ENCODE measurements around the gene BTBD2. TPM values are rescaled to one million over a fixed set of nuclear protein-coding genes. Genes with fewer than 3 reads are reported as not detected.
"Not testable (repeated sequence)": the region's sequence is repeated elsewhere in the genome, so short reads cannot be mapped to it uniquely, and the experiment has no call there.

BTBD2 gene
- total RNA-seq, 4 donors from 2014 or later: 85.0 to 99.3 (median 94.9) TPM

DNA sequence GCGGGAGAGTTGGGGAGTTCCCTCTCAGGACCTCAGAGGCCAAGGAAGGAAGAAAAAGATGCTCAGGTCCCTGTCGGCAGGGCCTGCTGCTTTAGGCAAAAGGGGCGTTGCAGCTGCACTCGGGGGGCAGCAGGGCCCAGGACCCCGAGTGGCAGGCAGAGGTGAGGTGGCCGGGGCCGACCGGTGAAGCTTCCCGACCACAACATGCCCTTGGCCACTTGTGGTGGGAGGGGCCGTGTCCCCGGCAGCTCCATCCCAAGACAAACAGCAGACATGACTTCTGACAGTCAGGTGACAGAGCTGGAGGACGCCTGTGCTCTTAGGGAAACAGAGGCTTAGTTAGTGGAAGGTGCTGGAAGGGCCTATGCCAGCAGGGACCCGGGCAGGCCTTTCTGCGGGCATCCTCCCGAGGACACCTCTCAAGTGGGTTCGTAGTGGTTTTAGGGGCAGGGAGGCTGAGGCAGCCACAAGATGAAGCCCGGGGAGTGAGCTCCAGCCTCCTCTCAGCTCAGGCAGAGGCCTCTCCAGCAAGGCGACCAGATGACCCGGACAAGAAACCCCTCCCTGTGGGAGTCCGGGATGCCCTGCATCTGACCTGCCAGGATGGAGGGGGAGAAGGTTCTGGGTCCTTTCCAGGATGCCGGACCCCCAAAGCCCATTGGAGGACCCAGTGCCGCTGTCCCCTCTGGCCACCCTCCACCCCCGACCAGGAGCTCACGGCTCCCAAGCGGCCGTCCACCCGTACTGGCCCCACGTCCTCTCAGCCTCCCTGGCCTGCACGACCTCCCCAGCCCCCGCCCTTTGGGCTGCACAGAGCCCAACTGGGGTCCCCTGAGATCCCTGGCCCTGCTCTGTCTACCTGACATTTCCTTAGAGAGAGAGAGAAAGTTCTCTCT lies 24.2 kb downstream of the BTBD2 start:
- WGBS, 2 donors: 89 to 92% methylated on average over 28 to 30 of the region's 30 CpGs
- DNase-seq (ENCODE audit: low spot score in 2 of 2): no peak
- no peak for TF ChIP-seq POLR2A (IDR thresholded peaks at IDR 0.05)
- TF ChIP-seq, protein P1, sequence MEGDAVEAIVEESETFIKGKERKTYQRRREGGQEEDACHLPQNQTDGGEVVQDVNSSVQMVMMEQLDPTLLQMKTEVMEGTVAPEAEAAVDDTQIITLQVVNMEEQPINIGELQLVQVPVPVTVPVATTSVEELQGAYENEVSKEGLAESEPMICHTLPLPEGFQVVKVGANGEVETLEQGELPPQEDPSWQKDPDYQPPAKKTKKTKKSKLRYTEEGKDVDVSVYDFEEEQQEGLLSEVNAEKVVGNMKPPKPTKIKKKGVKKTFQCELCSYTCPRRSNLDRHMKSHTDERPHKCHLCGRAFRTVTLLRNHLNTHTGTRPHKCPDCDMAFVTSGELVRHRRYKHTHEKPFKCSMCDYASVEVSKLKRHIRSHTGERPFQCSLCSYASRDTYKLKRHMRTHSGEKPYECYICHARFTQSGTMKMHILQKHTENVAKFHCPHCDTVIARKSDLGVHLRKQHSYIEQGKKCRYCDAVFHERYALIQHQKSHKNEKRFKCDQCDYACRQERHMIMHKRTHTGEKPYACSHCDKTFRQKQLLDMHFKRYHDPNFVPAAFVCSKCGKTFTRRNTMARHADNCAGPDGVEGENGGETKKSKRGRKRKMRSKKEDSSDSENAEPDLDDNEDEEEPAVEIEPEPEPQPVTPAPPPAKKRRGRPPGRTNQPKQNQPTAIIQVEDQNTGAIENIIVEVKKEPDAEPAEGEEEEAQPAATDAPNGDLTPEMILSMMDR (IDR thresholded peaks at IDR 0.05): no peak

DNA sequence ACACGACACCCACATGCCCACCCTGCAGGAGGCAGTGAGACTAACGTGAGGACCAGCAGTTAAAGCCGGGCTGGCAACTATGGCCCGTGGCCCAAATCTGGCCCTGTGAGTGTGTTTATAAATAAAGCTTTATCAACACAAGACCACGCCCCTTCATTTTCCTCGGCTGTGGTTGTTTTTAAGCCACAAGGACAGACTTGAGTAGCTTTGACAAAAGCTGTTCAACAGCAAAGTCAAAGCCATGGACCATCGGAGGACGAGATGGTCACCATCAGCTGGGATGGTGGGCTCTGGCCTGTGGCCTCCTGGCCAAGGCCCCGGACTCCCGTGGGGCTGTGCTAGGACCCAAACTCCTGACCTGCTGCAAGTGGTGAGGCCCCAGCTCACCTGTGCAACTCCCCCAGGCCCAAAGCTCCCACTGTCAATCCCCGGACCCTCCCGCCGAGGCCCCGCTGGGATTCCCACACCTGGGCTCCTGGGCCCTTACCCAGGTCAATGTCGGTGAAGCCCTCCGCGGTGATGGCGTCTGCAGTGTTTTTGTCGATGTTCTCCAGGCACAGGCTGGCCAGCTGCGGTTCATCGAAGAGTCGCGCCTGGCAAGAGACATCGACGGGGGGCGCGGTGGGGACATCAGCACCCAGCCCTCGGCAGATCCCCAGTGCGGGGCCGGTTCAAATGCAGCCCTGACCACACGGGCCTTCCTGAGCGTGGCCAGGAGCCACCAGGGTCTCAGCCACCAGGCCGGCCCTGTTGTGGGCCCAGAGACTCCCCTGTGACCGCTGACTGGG lies 25.1 kb downstream of the BTBD2 start:
- TF ChIP-seq, protein P1 (IDR thresholded peaks at IDR 0.05): no peak
- TF ChIP-seq POLR2A (IDR thresholded peaks at IDR 0.05): no peak
- DNase-seq (ENCODE audit: low spot score in 2 of 2): no peak
- 94% methylated on average over 24 to 34 of the region's 34 CpGs for WGBS, 2 donors
- no peak overlapping the region for H3K4me3 ChIP-seq (ENCODE audit: low read depth, poor library complexity, severe bottlenecking)
- intact Hi-C loops (cut with DNase I; ENCODE audit: low total_unique reads): no loop called here

More for the DNA sequence above, 24.2 kb downstream of the BTBD2 start:
- H3K4me3 ChIP-seq (ENCODE audit: low read depth, poor library complexity, severe bottlenecking): no peak overlapping the region
- intact Hi-C loops (cut with DNase I; ENCODE audit: low total_unique reads): no loop called here

DNA sequence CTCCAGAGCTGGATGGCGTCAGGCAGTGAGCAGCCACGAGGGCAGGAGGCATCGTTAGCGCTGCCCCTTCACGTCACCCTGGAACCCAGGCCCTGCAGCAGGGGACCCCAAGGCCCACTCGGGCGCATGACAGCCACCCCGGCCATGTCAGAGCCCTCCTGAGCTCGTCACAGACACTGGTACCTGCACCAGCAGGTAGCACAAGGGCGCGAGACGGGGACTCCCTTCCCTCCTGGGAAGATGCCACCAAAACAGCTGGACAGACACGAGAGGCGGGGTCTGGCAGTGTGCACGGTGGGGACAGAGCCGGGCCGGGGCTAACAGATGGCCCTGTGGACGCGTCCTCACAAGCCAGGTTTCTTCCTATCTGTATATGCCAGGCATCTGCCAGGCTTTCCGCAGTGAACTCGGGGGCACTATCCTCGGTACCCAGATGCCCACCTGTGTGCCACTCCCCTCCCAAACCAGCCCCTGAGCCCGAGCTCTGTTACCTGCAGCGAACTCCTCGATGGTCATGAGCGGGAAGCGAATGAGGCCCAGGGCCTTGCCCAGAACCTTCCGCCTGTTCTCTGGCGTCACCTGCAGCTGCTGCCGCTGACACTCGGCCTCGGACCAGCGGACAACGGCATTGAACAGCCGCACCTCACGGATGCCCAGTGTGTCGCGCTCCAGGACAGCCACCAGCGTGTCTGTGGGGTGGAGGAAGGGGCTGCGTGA lies 25.8 kb downstream of the BTBD2 start:
- no peak for TF ChIP-seq POLR2A (IDR thresholded peaks at IDR 0.05)
- TF ChIP-seq, protein P1 (IDR thresholded peaks at IDR 0.05): no peak
- intact Hi-C loops (cut with DNase I; ENCODE audit: low total_unique reads): no loop called here
- no peak for DNase-seq (ENCODE audit: low spot score in 2 of 2)
- no peak overlapping the region for H3K4me3 ChIP-seq (ENCODE audit: low read depth, poor library complexity, severe bottlenecking)
- 91 to 92% methylated on average over 26 to 39 of the region's 40 CpGs for WGBS, 2 donors

DNA sequence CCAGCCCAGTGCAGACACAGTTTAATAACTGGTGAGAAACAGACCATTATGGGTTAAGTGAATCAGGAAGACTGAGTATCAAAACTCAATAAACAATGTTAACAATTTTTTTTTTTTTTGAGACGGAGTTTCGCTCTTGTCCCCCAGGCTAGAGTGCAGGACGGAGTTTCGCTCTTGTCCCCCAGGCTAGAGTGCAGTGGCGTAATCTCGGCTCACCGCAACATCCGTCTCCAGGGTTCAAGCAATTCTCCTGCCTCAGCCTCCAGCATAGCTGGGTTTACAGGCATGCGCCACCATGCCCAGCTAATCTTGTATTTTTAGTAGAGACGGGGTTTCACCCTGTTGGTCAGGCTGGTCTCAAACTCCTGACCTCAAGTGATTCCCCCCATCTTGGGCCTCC lies 27.1 kb downstream of the BTBD2 start:
- intact Hi-C loops (cut with DNase I; ENCODE audit: low total_unique reads); DNase-seq (ENCODE audit: low spot score in 2 of 2); H3K4me3 ChIP-seq (ENCODE audit: low read depth, poor library complexity, severe bottlenecking): not testable (repeated sequence)
- WGBS, 2 donors: 74 to 82% methylated on average over 10 of the region's 10 CpGs

DNA sequence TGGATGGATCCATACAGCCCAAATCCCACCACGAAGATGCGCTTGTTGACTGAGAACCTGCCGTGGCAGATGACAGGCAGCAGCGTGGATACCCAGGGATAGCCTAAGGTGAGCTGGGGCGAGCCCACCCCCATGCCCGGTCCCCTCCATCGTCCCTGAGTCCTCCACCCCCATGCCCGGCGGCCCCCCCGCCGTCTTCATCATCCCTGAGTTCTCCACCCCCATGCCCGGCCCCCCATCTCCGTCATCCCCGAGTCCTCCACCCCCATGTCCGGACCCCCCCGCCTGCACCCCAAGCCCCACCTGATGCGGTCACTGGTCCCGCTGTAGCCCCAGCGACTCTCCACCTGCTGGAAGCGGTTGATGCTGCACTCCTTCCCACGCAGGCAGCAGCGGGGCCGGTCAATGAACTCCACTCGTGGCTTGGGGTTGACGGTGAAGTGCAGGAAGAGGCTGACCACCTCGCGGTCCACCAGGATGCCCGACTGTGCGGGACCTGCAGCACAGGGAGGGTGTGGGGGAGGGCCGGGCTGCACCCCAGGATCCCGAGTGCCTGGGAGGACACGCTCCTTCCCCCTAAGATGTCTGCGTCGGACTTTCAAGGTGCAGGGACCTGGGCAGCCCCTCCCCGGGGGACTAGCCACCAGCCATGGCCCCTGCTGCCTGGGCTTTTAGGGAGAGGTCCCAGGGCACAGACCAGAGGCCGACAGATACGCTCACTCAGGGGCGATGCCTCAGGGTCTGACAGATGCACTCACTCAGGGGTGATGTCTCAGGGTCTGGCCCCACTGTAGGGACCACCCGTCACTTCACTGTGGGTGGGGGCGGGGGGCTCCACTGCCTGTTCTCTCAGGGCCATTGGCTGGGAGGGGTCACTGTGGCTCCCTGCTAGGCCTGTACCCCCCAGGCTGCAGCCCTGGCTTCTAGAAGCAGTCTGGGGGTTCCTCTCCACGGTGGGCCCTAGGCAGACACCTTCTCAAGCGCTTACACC lies 28.0 kb downstream of the BTBD2 start:
- intact Hi-C loops (cut with DNase I; ENCODE audit: low total_unique reads): no loop called here
- TF ChIP-seq POLR2A (IDR thresholded peaks at IDR 0.05): no peak
- TF ChIP-seq, protein P1 (IDR thresholded peaks at IDR 0.05): no peak
- no peak for DNase-seq (ENCODE audit: low spot score in 2 of 2)
- WGBS, 2 donors: 82 to 83% methylated on average over 19 to 29 of the region's 42 CpGs
- no peak overlapping the region for H3K4me3 ChIP-seq (ENCODE audit: low read depth, poor library complexity, severe bottlenecking)

All from lower leg skin (tissue), 4 donors.